Erythroblast (primary cell): Measurements from ENCODE around the gene LPGAT1.

Source experiments
- GATA1 ChIP-seq: IDR thresholded peaks from 2 replicates; pipeline ENCODE4 v1.6.1; 2011; ENCODE audit warnings: low read depth, mild to moderate bottlenecking, control low read depth, low read length, moderate library complexity
- POLR2A ChIP-seq: IDR thresholded peaks from 2 replicates; pipeline ENCODE4 v1.6.1; 2011; ENCODE audit warnings: mild to moderate bottlenecking, low read length

GRCh38 chr1:211714154-211714553, 116.4 kb downstream of the LPGAT1 start:
- TF ChIP-seq POLR2A (no peak), GATA1 (no peak)
